ENCODE measurements around the gene P2RY6. TPM values are rescaled to one million over a fixed set of nuclear protein-coding genes. Genes with fewer than 3 reads are reported as not detected.

Gene P2RY6
- total RNA-seq, 1 experiment from 2014 or later = 0.15 TPM

DNA sequence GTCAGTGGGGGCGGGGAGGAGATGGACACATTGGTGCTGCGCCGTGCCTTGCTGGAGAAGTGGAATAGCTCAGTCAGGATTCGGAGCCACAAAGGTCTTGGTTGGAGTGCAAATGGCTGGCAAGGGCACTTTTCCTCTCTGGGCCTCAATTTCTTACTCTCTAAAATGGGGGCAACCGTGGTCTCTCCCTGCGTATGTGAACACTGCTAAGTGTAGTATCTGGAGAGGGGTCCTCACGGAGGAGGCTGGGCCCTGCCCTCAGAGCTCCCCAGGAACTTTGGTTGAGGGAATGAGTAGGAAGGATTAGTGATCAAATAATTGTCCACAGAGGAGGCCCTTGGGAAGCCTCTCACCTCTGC is 521 bp downstream of the P2RY6 start:
- no peak overlapping the region for H3K4me3 ChIP-seq (replicated peaks in 1 of 2; ENCODE audit: low read depth in 1 of 2, low read length in 2 of 2)
- no peak for ATAC-seq
- RAD21 ChIA-PET (ENCODE audit: low non-redundant PET in 1 of 2, low total read pairs in 2 of 2, uncharacterized antibody in 2 of 2, unreplicated experiment in 2 of 2) = no interaction called here
- H2AFZ ChIP-seq (ENCODE audit: low read depth, low read length, poor library complexity, severe bottlenecking) = no peak overlapping the region
- no peaks in the 10 kb centered on the region for H3K9me3 ChIP-seq (ENCODE audit: control insufficient read depth in 1 of 2, insufficient read depth in 1 of 2, low read depth in 1 of 2, low read length in 2 of 2)
- H3K79me2 ChIP-seq (ENCODE audit: insufficient read depth, low read length) = no peaks in the 10 kb centered on the region
- no peak overlapping the region for H3K27ac ChIP-seq (ENCODE audit: low read depth, low read length)
- no peaks in the 10 kb centered on the region for H3K27me3 ChIP-seq (ENCODE audit: insufficient read depth, low read length)
- H3K9me2 ChIP-seq (ENCODE audit: insufficient read depth) = no peaks in the 10 kb centered on the region
- intact Hi-C loops (cut with micrococcal nuclease) = no loop called here
- CTCF ChIA-PET = no interaction called here
- no peaks in the 10 kb centered on the region for H4K20me1 ChIP-seq (ENCODE audit: insufficient read depth)
- H3K4me1 ChIP-seq (ENCODE audit: control insufficient read depth in 1 of 2, insufficient read depth in 2 of 2, low read length in 2 of 2) = peaks cover 2 to 9% of the 10 kb centered on the region in 2 experiments; a peak in 3 of 4 replicates
- BruUV-seq (replicated peaks) = no TSS peak
- H3K9ac ChIP-seq (ENCODE audit: low read length) = no peak overlapping the region
- no peaks in the 10 kb centered on the region for H3K36me3 ChIP-seq (ENCODE audit: control insufficient read depth in 1 of 2, insufficient read depth in 2 of 2, low read length in 2 of 2)
- no peak for TF ChIP-seq EZH2 (IDR thresholded peaks at IDR 0.05)
- TF ChIP-seq, protein P1, sequence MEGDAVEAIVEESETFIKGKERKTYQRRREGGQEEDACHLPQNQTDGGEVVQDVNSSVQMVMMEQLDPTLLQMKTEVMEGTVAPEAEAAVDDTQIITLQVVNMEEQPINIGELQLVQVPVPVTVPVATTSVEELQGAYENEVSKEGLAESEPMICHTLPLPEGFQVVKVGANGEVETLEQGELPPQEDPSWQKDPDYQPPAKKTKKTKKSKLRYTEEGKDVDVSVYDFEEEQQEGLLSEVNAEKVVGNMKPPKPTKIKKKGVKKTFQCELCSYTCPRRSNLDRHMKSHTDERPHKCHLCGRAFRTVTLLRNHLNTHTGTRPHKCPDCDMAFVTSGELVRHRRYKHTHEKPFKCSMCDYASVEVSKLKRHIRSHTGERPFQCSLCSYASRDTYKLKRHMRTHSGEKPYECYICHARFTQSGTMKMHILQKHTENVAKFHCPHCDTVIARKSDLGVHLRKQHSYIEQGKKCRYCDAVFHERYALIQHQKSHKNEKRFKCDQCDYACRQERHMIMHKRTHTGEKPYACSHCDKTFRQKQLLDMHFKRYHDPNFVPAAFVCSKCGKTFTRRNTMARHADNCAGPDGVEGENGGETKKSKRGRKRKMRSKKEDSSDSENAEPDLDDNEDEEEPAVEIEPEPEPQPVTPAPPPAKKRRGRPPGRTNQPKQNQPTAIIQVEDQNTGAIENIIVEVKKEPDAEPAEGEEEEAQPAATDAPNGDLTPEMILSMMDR (IDR thresholded peaks at IDR 0.05 in 2 of 3, conservative IDR thresholded peaks at IDR 0.05 in 1 of 3; ENCODE audit: borderline replicate concordance in 1 of 3, insufficient read depth in 1 of 3, low read depth in 2 of 3, low read length in 2 of 3) = no peak
- no peak for TF ChIP-seq JUND (IDR thresholded peaks at IDR 0.05)
- TF ChIP-seq SP1 (IDR thresholded peaks at IDR 0.05; ENCODE audit: low read depth) = no peak
- no peak for TF ChIP-seq YY1 (IDR thresholded peaks at IDR 0.05; ENCODE audit: extremely low read depth, insufficient replicate concordance, low read depth, low read length)
- TF ChIP-seq, protein P2, sequence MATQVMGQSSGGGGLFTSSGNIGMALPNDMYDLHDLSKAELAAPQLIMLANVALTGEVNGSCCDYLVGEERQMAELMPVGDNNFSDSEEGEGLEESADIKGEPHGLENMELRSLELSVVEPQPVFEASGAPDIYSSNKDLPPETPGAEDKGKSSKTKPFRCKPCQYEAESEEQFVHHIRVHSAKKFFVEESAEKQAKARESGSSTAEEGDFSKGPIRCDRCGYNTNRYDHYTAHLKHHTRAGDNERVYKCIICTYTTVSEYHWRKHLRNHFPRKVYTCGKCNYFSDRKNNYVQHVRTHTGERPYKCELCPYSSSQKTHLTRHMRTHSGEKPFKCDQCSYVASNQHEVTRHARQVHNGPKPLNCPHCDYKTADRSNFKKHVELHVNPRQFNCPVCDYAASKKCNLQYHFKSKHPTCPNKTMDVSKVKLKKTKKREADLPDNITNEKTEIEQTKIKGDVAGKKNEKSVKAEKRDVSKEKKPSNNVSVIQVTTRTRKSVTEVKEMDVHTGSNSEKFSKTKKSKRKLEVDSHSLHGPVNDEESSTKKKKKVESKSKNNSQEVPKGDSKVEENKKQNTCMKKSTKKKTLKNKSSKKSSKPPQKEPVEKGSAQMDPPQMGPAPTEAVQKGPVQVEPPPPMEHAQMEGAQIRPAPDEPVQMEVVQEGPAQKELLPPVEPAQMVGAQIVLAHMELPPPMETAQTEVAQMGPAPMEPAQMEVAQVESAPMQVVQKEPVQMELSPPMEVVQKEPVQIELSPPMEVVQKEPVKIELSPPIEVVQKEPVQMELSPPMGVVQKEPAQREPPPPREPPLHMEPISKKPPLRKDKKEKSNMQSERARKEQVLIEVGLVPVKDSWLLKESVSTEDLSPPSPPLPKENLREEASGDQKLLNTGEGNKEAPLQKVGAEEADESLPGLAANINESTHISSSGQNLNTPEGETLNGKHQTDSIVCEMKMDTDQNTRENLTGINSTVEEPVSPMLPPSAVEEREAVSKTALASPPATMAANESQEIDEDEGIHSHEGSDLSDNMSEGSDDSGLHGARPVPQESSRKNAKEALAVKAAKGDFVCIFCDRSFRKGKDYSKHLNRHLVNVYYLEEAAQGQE (IDR thresholded peaks at IDR 0.05; ENCODE audit: low read depth) = no peak
- TF ChIP-seq ZFX (IDR thresholded peaks at IDR 0.05) = no peak
- TF ChIP-seq SIN3A (IDR thresholded peaks at IDR 0.05; ENCODE audit: low read depth) = no peak
- TF ChIP-seq, protein P3, sequence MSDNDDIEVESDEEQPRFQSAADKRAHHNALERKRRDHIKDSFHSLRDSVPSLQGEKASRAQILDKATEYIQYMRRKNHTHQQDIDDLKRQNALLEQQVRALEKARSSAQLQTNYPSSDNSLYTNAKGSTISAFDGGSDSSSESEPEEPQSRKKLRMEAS (IDR thresholded peaks at IDR 0.05) = no peak
- TF ChIP-seq CBX3 (IDR thresholded peaks at IDR 0.05; ENCODE audit: low read depth) = no peak
- TF ChIP-seq POLR2A (IDR thresholded peaks at IDR 0.05; ENCODE audit: borderline replicate concordance, extremely low read depth, insufficient read depth, insufficient read length) = no peak
- no peak for TF ChIP-seq CEBPB (IDR thresholded peaks at IDR 0.05; ENCODE audit: low read depth)
- no peak for TF ChIP-seq ZBTB33 (IDR thresholded peaks at IDR 0.05; ENCODE audit: extremely low read depth, insufficient replicate concordance, low read length)
- TF ChIP-seq POLR2AphosphoS5 (IDR thresholded peaks at IDR 0.05; ENCODE audit: low read depth, low read length) = no peak
- no peak for TF ChIP-seq ZNF274 (IDR thresholded peaks at IDR 0.05; ENCODE audit: low read depth, low read length)
- TF ChIP-seq ELF1 (IDR thresholded peaks at IDR 0.05; ENCODE audit: borderline replicate concordance, low read depth) = no peak
- TF ChIP-seq, protein P4, sequence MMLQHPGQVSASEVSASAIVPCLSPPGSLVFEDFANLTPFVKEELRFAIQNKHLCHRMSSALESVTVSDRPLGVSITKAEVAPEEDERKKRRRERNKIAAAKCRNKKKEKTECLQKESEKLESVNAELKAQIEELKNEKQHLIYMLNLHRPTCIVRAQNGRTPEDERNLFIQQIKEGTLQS (IDR thresholded peaks at IDR 0.05) = no peak
- TF ChIP-seq SRF (IDR thresholded peaks at IDR 0.05; ENCODE audit: low read depth) = no peak
- TF ChIP-seq EGR1 (IDR thresholded peaks at IDR 0.05; ENCODE audit: low read depth) = no peak
- no peak for DNase-seq (ENCODE audit: low read depth, low spot score)
- 0 out of 2 replicates have a peak overlapping the region, but pooled peaks have one; percentile 7 for H3K4me2 ChIP-seq (ENCODE audit: low read length)
- POLR2A ChIA-PET = no interaction called here

Data from HCT116 (cell line).